ENCODE data around the gene CNTROB.

DNA sequence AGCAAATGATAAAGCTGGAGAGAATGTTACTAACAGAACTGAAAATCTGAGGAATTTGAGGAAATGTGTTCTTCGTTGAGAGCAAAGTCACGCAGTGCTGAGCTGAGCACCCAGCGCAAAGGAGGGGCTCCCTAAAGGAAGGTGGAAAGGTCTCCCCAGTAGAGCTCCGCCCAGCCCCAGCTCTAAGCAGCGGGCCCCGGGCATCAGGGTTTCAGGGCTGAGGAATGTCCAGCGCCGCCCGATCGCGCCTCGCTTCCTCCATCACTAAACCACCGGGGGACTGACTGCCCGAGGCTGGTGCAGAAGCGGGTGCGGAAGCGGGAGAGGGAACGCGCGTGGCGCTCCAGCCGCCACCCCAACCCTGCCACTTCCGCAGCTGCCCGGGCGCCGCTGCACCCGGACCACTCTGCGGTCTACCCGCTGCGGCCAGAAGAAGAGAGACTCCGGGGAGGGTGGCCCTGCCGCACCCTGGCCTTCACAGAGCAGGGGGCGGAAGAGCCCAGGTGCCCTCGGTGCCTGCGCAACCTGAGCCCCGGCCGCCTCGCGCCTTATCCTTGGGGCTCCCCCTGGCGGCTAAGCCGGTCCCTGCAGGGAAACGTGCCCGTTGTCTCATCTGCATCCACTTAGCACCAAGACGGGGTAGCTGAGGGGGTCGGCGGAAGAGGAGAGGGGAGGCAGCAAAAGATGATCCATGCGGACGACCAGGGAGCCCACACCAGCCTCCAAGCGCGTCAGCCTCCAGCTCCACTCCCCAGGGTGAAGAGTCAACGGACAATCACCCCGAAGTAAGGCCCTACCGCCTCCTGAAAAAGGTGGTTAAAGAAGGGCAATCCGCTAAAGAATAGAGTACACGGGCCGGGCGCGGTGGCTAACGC lies 58.0 kb downstream of the CNTROB start:
- TF ChIP-seq, protein P1, sequence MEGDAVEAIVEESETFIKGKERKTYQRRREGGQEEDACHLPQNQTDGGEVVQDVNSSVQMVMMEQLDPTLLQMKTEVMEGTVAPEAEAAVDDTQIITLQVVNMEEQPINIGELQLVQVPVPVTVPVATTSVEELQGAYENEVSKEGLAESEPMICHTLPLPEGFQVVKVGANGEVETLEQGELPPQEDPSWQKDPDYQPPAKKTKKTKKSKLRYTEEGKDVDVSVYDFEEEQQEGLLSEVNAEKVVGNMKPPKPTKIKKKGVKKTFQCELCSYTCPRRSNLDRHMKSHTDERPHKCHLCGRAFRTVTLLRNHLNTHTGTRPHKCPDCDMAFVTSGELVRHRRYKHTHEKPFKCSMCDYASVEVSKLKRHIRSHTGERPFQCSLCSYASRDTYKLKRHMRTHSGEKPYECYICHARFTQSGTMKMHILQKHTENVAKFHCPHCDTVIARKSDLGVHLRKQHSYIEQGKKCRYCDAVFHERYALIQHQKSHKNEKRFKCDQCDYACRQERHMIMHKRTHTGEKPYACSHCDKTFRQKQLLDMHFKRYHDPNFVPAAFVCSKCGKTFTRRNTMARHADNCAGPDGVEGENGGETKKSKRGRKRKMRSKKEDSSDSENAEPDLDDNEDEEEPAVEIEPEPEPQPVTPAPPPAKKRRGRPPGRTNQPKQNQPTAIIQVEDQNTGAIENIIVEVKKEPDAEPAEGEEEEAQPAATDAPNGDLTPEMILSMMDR (IDR thresholded peaks at IDR 0.05) = peak; percentile 91 to 99 (median 93)
- no peak for TF ChIP-seq POLR2A (IDR thresholded peaks at IDR 0.05)
- no peak for TF ChIP-seq EP300 (IDR thresholded peaks at IDR 0.05)
